ENCODE measurements around the gene RBMS3.

RBMS3 gene

GRCh38 chr3:29890801-29891200 is 609.9 kb downstream of the RBMS3 start:
- no peak for DNase-seq (ENCODE audit: low read depth)

GRCh38 chr3:29892976-29893554 is 612.2 kb downstream of the RBMS3 start:
- no peak for DNase-seq (ENCODE audit: low read depth)

GRCh38 chr3:29896856-29897255 is 616.0 kb downstream of the RBMS3 start:
- DNase-seq (ENCODE audit: low read depth): no peak

GRCh38 chr3:29898171-29898965 is 617.5 kb downstream of the RBMS3 start:
- DNase-seq (ENCODE audit: low read depth): no peak

- DNase-seq (ENCODE audit: low read depth): no peak
Observed at GRCh38 chr3:29899021-29899420, 618.1 kb downstream of the RBMS3 start.

- DNase-seq (ENCODE audit: low read depth): no peak
Observed at GRCh38 chr3:29901097-29901496, 620.2 kb downstream of the RBMS3 start.

- DNase-seq (ENCODE audit: low read depth): no peak
Observed at GRCh38 chr3:29903600-29903999, 622.7 kb downstream of the RBMS3 start.

GRCh38 chr3:29906906-29907305 is 626.0 kb downstream of the RBMS3 start:
- no peak for DNase-seq (ENCODE audit: low read depth)

- no peak for DNase-seq (ENCODE audit: low read depth)
Observed at GRCh38 chr3:29912600-29913288, 631.9 kb downstream of the RBMS3 start.

GRCh38 chr3:29914861-29915524 is 634.1 kb downstream of the RBMS3 start:
- no peak for DNase-seq (ENCODE audit: low read depth)

- DNase-seq (ENCODE audit: low read depth): no peak
Observed at GRCh38 chr3:29919571-29919970, 638.7 kb downstream of the RBMS3 start.

- DNase-seq (ENCODE audit: low read depth): peak; percentile 34
Observed at GRCh38 chr3:29922992-29923746, 642.3 kb downstream of the RBMS3 start.

GRCh38 chr3:29924783-29925561 is 644.1 kb downstream of the RBMS3 start:
- DNase-seq (ENCODE audit: low read depth): no peak

GRCh38 chr3:29926378-29926777 is 645.5 kb downstream of the RBMS3 start:
- DNase-seq (ENCODE audit: low read depth): no peak

- no peak for DNase-seq (ENCODE audit: low read depth)
Observed at GRCh38 chr3:29932696-29933325, 651.9 kb downstream of the RBMS3 start.

GRCh38 chr3:29933802-29934490 is 653.1 kb downstream of the RBMS3 start:
- DNase-seq (ENCODE audit: low read depth): no peak

- DNase-seq (ENCODE audit: low read depth): no peak
Observed at GRCh38 chr3:29934751-29935150, 653.9 kb downstream of the RBMS3 start.

GRCh38 chr3:29936054-29936453 is 655.2 kb downstream of the RBMS3 start:
- no peak for DNase-seq (ENCODE audit: low read depth)

GRCh38 chr3:29936766-29937165 is 655.9 kb downstream of the RBMS3 start:
- no peak for DNase-seq (ENCODE audit: low read depth)

- no peak for DNase-seq (ENCODE audit: low read depth)
Observed at GRCh38 chr3:29937185-29937584, 656.3 kb downstream of the RBMS3 start.
